Activated CD8-positive, alpha-beta T cell treated with anti-CD3 and anti-CD28 coated beads, Interleukin-2, amount 10 ng/mL, durations not matched to agents 7 days and 5 days (primary cell): Measurements from ENCODE around the gene EID2. TPM values are rescaled to one million over a fixed set of nuclear protein-coding genes. Genes with fewer than 3 reads are reported as not detected.

ENCODE experiments used
- total RNA-seq, 2 experiments: library from RNA; stranded (reverse); gene quantifications; one replicate each; pipeline ENCODE4 v1.2.3, GENCODE V29; 2021

The EID2 gene
- total RNA-seq, 2 experiments from 2014 or later = 18.9 to 19.9 TPM

Other genes starting within 250 kb of the EID2 start
- gene IFNL1, start 243.8 kb downstream of the EID2 start, total RNA-seq = under 1 TPM in 1 of 2 experiments, not detected in 1; 0.29 TPM
- gene LRFN1, start 219.3 kb downstream of the EID2 start, total RNA-seq = 1 to 10 TPM; 8.0 to 8.3 TPM
- 100 to 1,000 TPM; 471 to 482 TPM for gene GMFG, start 204.1 kb downstream of the EID2 start, total RNA-seq
- gene SAMD4B, start 197.7 kb downstream of the EID2 start, total RNA-seq = 10 to 100 TPM; 43.7 to 44.5 TPM
- 10 to 100 TPM; 48.2 to 48.9 TPM for gene PAF1, start 149.1 kb downstream of the EID2 start, total RNA-seq
- gene MED29, start 148.8 kb downstream of the EID2 start, total RNA-seq = 10 to 100 TPM; 32.6 to 39.3 TPM
- 10 to 100 TPM; 72.4 to 91.4 TPM for gene ZFP36, start 133.3 kb downstream of the EID2 start, total RNA-seq
- 10 to 100 TPM; 64.4 to 68.5 TPM for gene PLEKHG2, start 127.5 kb downstream of the EID2 start, total RNA-seq
- gene RPS16, start 104.2 kb downstream of the EID2 start, total RNA-seq = 1,000 to 10,000 TPM; 2,100 to 2,157 TPM
- gene SUPT5H, start 94.6 kb downstream of the EID2 start, total RNA-seq = 100 to 1,000 TPM; 144 to 147 TPM
- 10 to 100 TPM; 56.1 to 65.9 TPM for gene TIMM50, start 59.3 kb downstream of the EID2 start, total RNA-seq
- under 1 TPM; 0.26 to 0.29 TPM for gene DLL3, start 41.2 kb downstream of the EID2 start, total RNA-seq
- not detected for gene SELENOV, start 25.0 kb downstream of the EID2 start, total RNA-seq
- gene EID2B, start 7.3 kb downstream of the EID2 start, total RNA-seq = 1 to 10 TPM; 4.1 to 4.3 TPM
- not detected for gene LGALS13, start 62.4 kb upstream of the EID2 start, total RNA-seq
- gene LGALS16, start 115.8 kb upstream of the EID2 start, total RNA-seq = not detected
- gene LGALS14, start 164.3 kb upstream of the EID2 start, total RNA-seq = not detected
- gene CLC, start 197.9 kb upstream of the EID2 start, total RNA-seq = not detected
- not detected for gene LEUTX, start 238.7 kb upstream of the EID2 start, total RNA-seq